A549 (cell line): ENCODE data around the gene SND1. TPM values are rescaled to one million over a fixed set of nuclear protein-coding genes. Genes with fewer than 3 reads are reported as not detected.

ENCODE experiments used
- ATAC-seq, 2 experiments: fragments of 200-7000 bp in 1 of 2; fragments of >200 bp in 1 of 2; cut with Nextera tagmentation in 1 of 2; cut with Tn5 transposase in 1 of 2; 3 replicates each; pipeline versions ENCODE4 v1.8.0 to v1.9.1; 2018 to 2020; ENCODE audit warnings: mild to moderate bottlenecking in 1 of 2, moderate library complexity in 1 of 2
- CTCF ChIA-PET: fragments of 300-600 bp; sonication (Branson Sonifier 250); formaldehyde crosslinking; extraction: SDS; loops from one replicate; lab custom pipeline; 2021; ENCODE audit warnings: antibody characterized with exemption, inconsistent platforms; lab: Yijun Ruan, JAX
- POLR2A ChIA-PET: fragments of 350-600 bp; formaldehyde crosslinking; extraction: SDS; loops from one replicate; lab custom pipeline; 2021; ENCODE audit warnings: antibody characterized with exemption, inconsistent platforms; lab: Yijun Ruan, JAX
- DNase-seq, 2 experiments: peaks; one replicate each; pipeline versions ENCODE4 v3.0.0 to v3.0.0-alpha.2; 2011 to 2016; ENCODE audit warnings: low read depth in 1 of 2, low spot score in 1 of 2
- FAIRE-seq: peaks from 2 replicates; lab custom pipeline; 2011; peaks lifted over from hg19 to GRCh38; lab: Jason Lieb, UNC
- H3K27ac ChIP-seq, 2 experiments: fragments of >200 bp; sonication (Bioruptor Twin); formaldehyde crosslinking; 3 replicates each; pipeline ENCODE4 v1.5.1; 2016 to 2017
- H3K4me1 ChIP-seq: fragments of >200 bp; sonication (Bioruptor Twin); formaldehyde crosslinking; 3 replicates; pipeline ENCODE4 v1.6.1; 2016
- H3K4me2 ChIP-seq: fragments of >200 bp; sonication (Bioruptor Twin); formaldehyde crosslinking; 3 replicates; pipeline ENCODE4 v1.6.1; 2016
- H3K4me3 ChIP-seq: fragments of >200 bp; sonication (Bioruptor Twin); formaldehyde crosslinking; 3 replicates; pipeline ENCODE4 v1.5.1; 2016
- H3K9me3 ChIP-seq: fragments of >200 bp; sonication (Bioruptor Twin); formaldehyde crosslinking; 3 replicates; pipeline ENCODE4 v1.6.1; 2016
- ATOH8 ChIP-seq: fragments of 250-450 bp; sonication (Bioruptor Pico); IDR thresholded peaks from 2 replicates; pipeline ENCODE4 v1.5.0; 2020; ENCODE audit warnings: low read depth, mild to moderate bottlenecking, moderate library complexity
- CBX8 ChIP-seq: fragments of 200-600 bp; sonication (generic); IDR thresholded peaks from 2 replicates; pipeline ENCODE4 v1.6.1; 2016
- CHD4 ChIP-seq: fragments of 200-600 bp; sonication (generic); IDR thresholded peaks from 2 replicates; pipeline ENCODE4 v1.6.1; 2016; ENCODE audit warnings: antibody characterized with exemption, mild to moderate bottlenecking, borderline replicate concordance
- CTCF ChIP-seq: fragments of >200 bp; sonication (Bioruptor Twin); formaldehyde crosslinking; IDR thresholded peaks from 3 replicates; pipeline ENCODE4 v1.5.1; 2016
- E2F6 ChIP-seq: IDR thresholded peaks from 2 replicates; pipeline ENCODE4 v1.6.1; 2012; ENCODE audit warnings: low read depth, borderline replicate concordance
- EP300 ChIP-seq, 2 experiments: fragments of >200 bp; sonication (Bioruptor Twin); formaldehyde crosslinking; IDR thresholded peaks; 2 replicates in 1 of 2; 3 replicates in 1 of 2; pipeline ENCODE4 v1.6.1; 2016 to 2017
- ESRRA ChIP-seq: fragments of 150-350 bp; IDR thresholded peaks from 2 replicates; pipeline ENCODE4 v1.6.1; 2014; ENCODE audit warnings: mild to moderate bottlenecking, low read length, borderline replicate concordance
- FOSB ChIP-seq: fragments of 250-450 bp; sonication (Bioruptor Pico); IDR thresholded peaks from 2 replicates; pipeline ENCODE4 v1.5.0; 2020; ENCODE audit warnings: mild to moderate bottlenecking, moderate library complexity
- FOXS1 ChIP-seq: fragments of 250-450 bp; sonication (Bioruptor Pico); IDR thresholded peaks from 2 replicates; pipeline ENCODE4 v1.5.0; 2020; ENCODE audit warnings: mild to moderate bottlenecking, moderate library complexity
- HDAC2 ChIP-seq: fragments of 200-600 bp; sonication (generic); IDR thresholded peaks from 2 replicates; pipeline ENCODE4 v1.6.1; 2016
- HES2 ChIP-seq: fragments of >200 bp; sonication (Bioruptor Twin); formaldehyde crosslinking; IDR thresholded peaks from 2 replicates; pipeline ENCODE4 v1.6.1; 2016
- HOXA7 ChIP-seq: fragments of 250-450 bp; sonication (Bioruptor Pico); IDR thresholded peaks from 2 replicates; pipeline ENCODE4 v1.5.0; 2020; ENCODE audit warnings: mild to moderate bottlenecking, moderate library complexity
- HOXB5 ChIP-seq: fragments of 250-450 bp; sonication (Bioruptor Pico); IDR thresholded peaks from 2 replicates; pipeline ENCODE4 v1.5.0; 2020; ENCODE audit warnings: mild to moderate bottlenecking, moderate library complexity
- JUNB ChIP-seq: fragments of >200 bp; sonication (Bioruptor Twin); formaldehyde crosslinking; IDR thresholded peaks from 2 replicates; pipeline ENCODE4 v1.6.1; 2016
- NR3C1 ChIP-seq: fragments of >200 bp; sonication (Bioruptor Twin); formaldehyde crosslinking; IDR thresholded peaks from 3 replicates; pipeline ENCODE4 v1.6.1; 2017
- POLR2A ChIP-seq: IDR thresholded peaks from 2 replicates; pipeline ENCODE4 v1.6.1; 2012; ENCODE audit warnings: mild to moderate bottlenecking, low read length
- RFX5 ChIP-seq: fragments of 450-650 bp; IDR thresholded peaks from 2 replicates; pipeline ENCODE4 v1.7.1; 2014; ENCODE audit warnings: antibody characterized with exemption, mild to moderate bottlenecking, moderate library complexity
- RNF2 ChIP-seq: fragments of 200-600 bp; sonication (generic); IDR thresholded peaks from 2 replicates; pipeline ENCODE4 v1.6.1; 2016; ENCODE audit warnings: low read depth, mild to moderate bottlenecking, antibody characterized with exemption, moderate library complexity, borderline replicate concordance
- SMC3 ChIP-seq: fragments of >200 bp; sonication (Bioruptor Twin); formaldehyde crosslinking; IDR thresholded peaks from 3 replicates; pipeline ENCODE4 v1.6.1; 2018; ENCODE audit warnings: inconsistent platforms
- SREBF2 ChIP-seq: fragments of 450-650 bp; IDR thresholded peaks from 2 replicates; pipeline ENCODE4 v1.6.1; 2014; ENCODE audit warnings: mild to moderate bottlenecking, moderate library complexity
- ZC3H11A ChIP-seq: fragments of 450-650 bp; IDR thresholded peaks from 2 replicates; pipeline ENCODE4 v1.6.1; 2014; ENCODE audit warnings: antibody characterized with exemption, mild to moderate bottlenecking
- WGBS: methylation state at CpG from one replicate; pipeline ENCODE4 v1.1.6; 2017; ENCODE audit errors: missing lambda C conversion rate; 5-methylcytosine and 5-hydroxymethylcytosine counted together
- polyA plus RNA-seq, 4 experiments: library from polyadenylated mRNA; depleted of rRNA in 3 of 4; stranded (reverse); fragments of >200 nt; fragmentation: RNase III in 1 of 4; extraction: RNeasy Plus Mini Kit Qiagen cat#74134 plus additional on column Dnase treatment in 1 of 4; gene quantifications; 2 replicates in 3 of 4; 3 replicates in 1 of 4; pipeline ENCODE4 v1.2.3, GENCODE V29; 2011 to 2017

SND1 gene
- polyA plus RNA-seq, 2 of the 4 experiments (the other 2 are of a cell fraction) = 102 to 138 TPM

- WGBS = 91% methylated on average over 3 of the region's 3 CpGs
- Histone ChIP-seq H3K27ac (no peak overlapping the region), H3K4me3 (no peak overlapping the region), H3K4me1 (no peaks in the 10 kb centered on the region), H3K4me2 (no peak overlapping the region)
- ChIA-PET POLR2A (no interaction called here), CTCF (interaction anchor here (1.2 to 1.5 kb wide), 2 partner anchors 15 to 131 kb away, joined by 3 to 5 read pairs; no protein-coding TSS in a partner anchor)
- no peak for DNase-seq
- no peak for ATAC-seq
- TF ChIP-seq ZC3H11A (no peak), RFX5 (no peak), CTCF (no peak), HOXA7 (no peak), FOXS1 (CRISPR knock-in tag) (no peak), ESRRA (no peak), HDAC2 (no peak), ATOH8 (no peak), HOXB5 (CRISPR knock-in tag) (no peak), FOSB (CRISPR knock-in tag) (no peak), SREBF2 (no peak), E2F6 (no peak), EP300 (IDR thresholded peaks at IDR 0.05) (no peak), JUNB (no peak), CHD4 (no peak), HES2 (no peak)
- TF ChIP-seq, all 56 proteins: peak for 0
- no peaks in the 10 kb centered on the region for H3K9me3 ChIP-seq
- FAIRE-seq = no peak
These were observed 426.3 kb downstream of the SND1 start for GRCh38 chr7:128078309-128078708.

GRCh38 chr7:128080169-128080568 lies 428.2 kb downstream of the SND1 start:
- TF ChIP-seq ZC3H11A (no peak), SREBF2 (no peak), ESRRA (no peak), EP300 (IDR thresholded peaks at IDR 0.05) (no peak), JUNB (no peak), FOSB (CRISPR knock-in tag) (no peak), SMC3 (no peak), CTCF (no peak), RNF2 (no peak)
- no peak overlapping the region for H3K27ac ChIP-seq
- H3K4me2 ChIP-seq = no peak overlapping the region
- H3K4me1 ChIP-seq = no peaks in the 10 kb centered on the region
- no peaks in the 10 kb centered on the region for H3K9me3 ChIP-seq
- no peak overlapping the region for H3K4me3 ChIP-seq
- CTCF ChIA-PET = interaction anchor here (1.4 kb wide), 1 partner anchor 19 kb away, joined by 3 read pairs; no protein-coding TSS in a partner anchor
- WGBS = 96% methylated on average over 7 of the region's 7 CpGs
- FAIRE-seq (no peak), ATAC-seq (no peak), DNase-seq (no peak)
- POLR2A ChIA-PET = no interaction called here

GRCh38 chr7:128081351-128081750 lies 429.4 kb downstream of the SND1 start:
- 95% methylated on average over 10 of the region's 11 CpGs for WGBS
- CTCF ChIA-PET = interaction anchor here (0.9 kb wide), 1 partner anchor 9 kb away, joined by 3 read pairs; no protein-coding TSS in a partner anchor
- no peaks in the 10 kb centered on the region for H3K4me1 ChIP-seq
- ATAC-seq (no peak), DNase-seq (no peak), FAIRE-seq (no peak)
- H3K27ac ChIP-seq = no peak overlapping the region
- TF ChIP-seq NR3C1 (no peak), RFX5 (no peak), POLR2A (no peak), CTCF (no peak), SMC3 (no peak), EP300 (IDR thresholded peaks at IDR 0.05) (no peak), HOXB5 (CRISPR knock-in tag) (no peak), SREBF2 (no peak), FOSB (CRISPR knock-in tag) (no peak), CBX8 (no peak)
- H3K4me2 ChIP-seq = no peak overlapping the region
- POLR2A ChIA-PET = no interaction called here
- no peaks in the 10 kb centered on the region for H3K9me3 ChIP-seq
- no peak overlapping the region for H3K4me3 ChIP-seq
